CD4-positive, alpha-beta T cell (primary cell): Measurements from ENCODE around the gene RTL1. TPM values are rescaled to one million over a fixed set of nuclear protein-coding genes. Genes with fewer than 3 reads are reported as not detected.

ENCODE experiments used
- ATAC-seq: fragments of 200-7000 bp; cut with Tn5 transposase; one replicate; pipeline ENCODE4 v1.10.0; 2022; ENCODE audit warnings: mild to moderate bottlenecking; ENCODE audit not compliant: poor library complexity
- CTCF ChIA-PET: fragments of 350-600 bp; sonication (Branson Sonifier 250); formaldehyde crosslinking; loops from one replicate; lab custom pipeline; 2021; ENCODE audit warnings: antibody characterized with exemption, inconsistent platforms; lab: Charles Lee
- POLR2A ChIA-PET: fragments of 350-600 bp; sonication (Branson Sonifier 250); formaldehyde crosslinking; loops from one replicate; lab custom pipeline; 2021; ENCODE audit warnings: antibody characterized with exemption, inconsistent platforms; lab: Charles Lee
- DNase-seq, 14 experiments: peaks; one replicate each; pipeline ENCODE4 v3.0.0-alpha.2; 2013 to 2020; ENCODE audit warnings: mixed read lengths in 2 of 14
- H3K27ac ChIP-seq, 2 donors: one replicate each; pipeline versions ENCODE4 v1.5.1 to v1.7.0; 2013; ENCODE audit warnings: low read length in 2 of 2, low read depth in 1 of 2, mild to moderate bottlenecking in 1 of 2
- H3K27me3 ChIP-seq, 2 experiments: 1 replicate in 1 of 2; 2 replicates in 1 of 2; pipeline versions ENCODE4 v1.6.1 to v1.7.0; 2013; ENCODE audit warnings: low read length in 2 of 2, control low read depth in 1 of 2, mild to moderate bottlenecking in 1 of 2, moderate library complexity in 1 of 2; ENCODE audit not compliant: insufficient read depth in 2 of 2, control insufficient read depth in 1 of 2
- H3K36me3 ChIP-seq: one replicate; pipeline ENCODE4 v1.6.1; 2013; ENCODE audit warnings: low read length, control low read depth; ENCODE audit not compliant: insufficient read depth
- H3K4me1 ChIP-seq: one replicate; pipeline ENCODE4 v1.6.1; 2013; ENCODE audit warnings: low read length, control low read depth; ENCODE audit not compliant: insufficient read depth
- H3K4me3 ChIP-seq: one replicate; pipeline ENCODE4 v1.5.1; 2013; ENCODE audit warnings: mild to moderate bottlenecking, low read length, moderate library complexity
- H3K9me3 ChIP-seq, 2 experiments: 1 replicate in 1 of 2; 2 replicates in 1 of 2; pipeline versions ENCODE4 v1.6.1 to v1.7.0; 2013; ENCODE audit warnings: low read length in 2 of 2, mild to moderate bottlenecking in 2 of 2, control low read depth in 1 of 2, moderate library complexity in 1 of 2; ENCODE audit not compliant: control insufficient read depth in 1 of 2, insufficient read depth in 1 of 2
- H3K27ac Mint-ChIP-seq: one replicate; pipeline ENCODE4 v1.8.0; 2020; ENCODE audit warnings: mixed read lengths
- H3K27me3 Mint-ChIP-seq: one replicate; pipeline ENCODE4 v1.8.0; 2021; ENCODE audit warnings: mixed read lengths
- H3K36me3 Mint-ChIP-seq: one replicate; pipeline ENCODE4 v1.8.0; 2021; ENCODE audit warnings: low read depth, mixed read lengths
- H3K4me1 Mint-ChIP-seq: one replicate; pipeline ENCODE4 v1.8.0; 2021; ENCODE audit warnings: low read depth, mixed read lengths
- H3K4me3 Mint-ChIP-seq: one replicate; pipeline ENCODE4 v1.8.0; 2020; ENCODE audit warnings: mild to moderate bottlenecking, mixed read lengths
- H3K9me3 Mint-ChIP-seq: one replicate; pipeline ENCODE4 v1.8.0; 2020; ENCODE audit warnings: mixed read lengths
- CTCF ChIP-seq: fragments of 200-600 bp; IDR thresholded peaks from one replicate; pipeline ENCODE4 v1.8.0; 2022; ENCODE audit warnings: antibody characterized with exemption, mild to moderate bottlenecking
- intact Hi-C, 2 experiments: fragments of 100-400 bp; cut with DNase I in 1 of 2; cut with micrococcal nuclease in 1 of 2; formaldehyde crosslinking; loops; one replicate each; pipeline versions ENCODE4 v1.15.1 to v1.9.0; 2023 to 2025; cut with DNase I, micrococcal nuclease
- total RNA-seq, 174 experiments: library from RNA in 2 of 174; stranded (reverse) in 2 of 174; gene quantifications; one replicate each; pipeline ENCODE4 v1.2.3 and lab custom pipeline; 2021 to 2026

Gene RTL1
- total RNA-seq, 2 experiments from 2014 or later: not detected

GRCh38 chr14:100856056-100856950, 47.2 kb downstream of the RTL1 start:
- ChIA-PET POLR2A (no interaction called here), CTCF (no interaction called here)
- peaks cover 2% of the 10 kb centered on the region for H3K4me1 ChIP-seq
- no peaks in the 10 kb centered on the region for H3K27me3 ChIP-seq
- H3K36me3 ChIP-seq: no peaks in the 10 kb centered on the region
- DNase-seq (no peak), ATAC-seq (no peak)
- no peaks in the 10 kb centered on the region for H3K4me1 Mint-ChIP-seq
- H3K27ac ChIP-seq: no peak overlapping the region
- peaks cover 0 to 2% of the 10 kb centered on the region in 2 experiments for H3K9me3 ChIP-seq
- intact Hi-C loops: no loop called here
- no peak overlapping the region for H3K27ac Mint-ChIP-seq
- H3K27me3 Mint-ChIP-seq: peaks cover 7% of the 10 kb centered on the region
- H3K4me3 Mint-ChIP-seq: no peak overlapping the region
- H3K9me3 Mint-ChIP-seq: no peaks in the 10 kb centered on the region
- TF ChIP-seq CTCF: no peak
- H3K4me3 ChIP-seq: no peak overlapping the region
- no peaks in the 10 kb centered on the region for H3K36me3 Mint-ChIP-seq

GRCh38 chr14:100855256-100855930, 48.1 kb downstream of the RTL1 start:
- no peak overlapping the region for H3K27ac Mint-ChIP-seq
- H3K4me1 ChIP-seq: peaks cover 6% of the 10 kb centered on the region
- ChIA-PET POLR2A (no interaction called here), CTCF (no interaction called here)
- no peaks in the 10 kb centered on the region for H3K9me3 Mint-ChIP-seq
- H3K27me3 Mint-ChIP-seq: peaks cover 7% of the 10 kb centered on the region
- no peak for ATAC-seq
- no peak overlapping the region for H3K27ac ChIP-seq
- no peak for TF ChIP-seq CTCF
- no peak overlapping the region for H3K4me3 ChIP-seq
- H3K9me3 ChIP-seq: no peaks in the 10 kb centered on the region
- intact Hi-C loops: no loop called here
- no peaks in the 10 kb centered on the region for H3K4me1 Mint-ChIP-seq
- no peaks in the 10 kb centered on the region for H3K36me3 Mint-ChIP-seq
- H3K4me3 Mint-ChIP-seq: no peak overlapping the region
- H3K36me3 ChIP-seq: no peaks in the 10 kb centered on the region
- DNase-seq: no peak
- H3K27me3 ChIP-seq: no peaks in the 10 kb centered on the region

- Histone ChIP-seq H3K36me3 (no peaks in the 10 kb centered on the region), H3K27me3 (no peaks in the 10 kb centered on the region), H3K27ac (no peak overlapping the region), H3K4me1 (peaks cover 6% of the 10 kb centered on the region), H3K9me3 (no peaks in the 10 kb centered on the region), H3K4me3 (no peak overlapping the region)
- no peak for TF ChIP-seq CTCF
- DNase-seq (no peak), ATAC-seq (no peak)
- Mint-ChIP-seq H3K4me3 (no peak overlapping the region), H3K27ac (no peak overlapping the region), H3K9me3 (no peaks in the 10 kb centered on the region), H3K27me3 (no peaks in the 10 kb centered on the region), H3K4me1 (no peaks in the 10 kb centered on the region), H3K36me3 (no peaks in the 10 kb centered on the region)
- ChIA-PET POLR2A (no interaction called here), CTCF (interaction anchor here (0.6 kb wide), 1 partner anchor 338 kb away, joined by 3 read pairs; no protein-coding TSS in a partner anchor)
- intact Hi-C loops: no loop called here
These were observed 49.1 kb downstream of the RTL1 start for GRCh38 chr14:100854435-100854834.
